Neutrophil (primary cell): ENCODE data around the gene EDAR.

Source experiments
- H3K27ac ChIP-seq: fragments of 200-600 bp; sonication (generic); 2 replicates; pipeline ENCODE4 v1.5.1; 2016; ENCODE audit warnings: mild to moderate bottlenecking, moderate library complexity
- H3K27me3 ChIP-seq: fragments of 200-600 bp; sonication (generic); 2 replicates; pipeline ENCODE4 v1.6.0; 2016; ENCODE audit warnings: mild to moderate bottlenecking
- H3K36me3 ChIP-seq: fragments of 200-600 bp; sonication (generic); 2 replicates; pipeline ENCODE4 v1.5.1; 2017
- H3K4me1 ChIP-seq, 2 experiments: fragments of 200-600 bp in 1 of 2; sonication (generic) in 1 of 2; 1 replicate in 1 of 2; 2 replicates in 1 of 2; pipeline versions ENCODE4 v1.5.1 to v1.6.1; 2013 to 2016; ENCODE audit warnings: low read depth in 1 of 2, low read length in 1 of 2, mild to moderate bottlenecking in 1 of 2, moderate library complexity in 1 of 2; ENCODE audit not compliant: control insufficient read depth in 1 of 2, insufficient read depth in 1 of 2
- H3K4me3 ChIP-seq, 2 experiments: fragments of 200-600 bp in 1 of 2; sonication (generic) in 1 of 2; 1 replicate in 1 of 2; 2 replicates in 1 of 2; pipeline ENCODE4 v1.5.1; 2013 to 2016; ENCODE audit warnings: low read depth in 1 of 2, low read length in 1 of 2, mild to moderate bottlenecking in 1 of 2, moderate library complexity in 1 of 2
- H3K9me3 ChIP-seq: fragments of 200-600 bp; sonication (generic); 2 replicates; pipeline ENCODE4 v1.5.1; 2016
- CTCF ChIP-seq: fragments of 200-600 bp; sonication (generic); IDR thresholded peaks from 2 replicates; pipeline ENCODE4 v1.5.1; 2016; ENCODE audit warnings: antibody characterized with exemption

The EDAR gene

GRCh38 chr2:108972663-108973062, 16.4 kb downstream of the EDAR start:
- Histone ChIP-seq H3K4me1 (no peaks in the 10 kb centered on the region), H3K9me3 (no peaks in the 10 kb centered on the region), H3K4me3 (no peak overlapping the region), H3K27ac (no peak overlapping the region), H3K36me3 (no peaks in the 10 kb centered on the region), H3K27me3 (no peaks in the 10 kb centered on the region)
- no peak for TF ChIP-seq CTCF

GRCh38 chr2:108971661-108972566, 17.1 kb downstream of the EDAR start:
- Histone ChIP-seq H3K36me3 (no peaks in the 10 kb centered on the region), H3K4me1 (no peaks in the 10 kb centered on the region)
- no peak for TF ChIP-seq CTCF

GRCh38 chr2:108970369-108970768, 18.7 kb downstream of the EDAR start:
- Histone ChIP-seq H3K4me3 (no peak overlapping the region), H3K27ac (no peak overlapping the region), H3K36me3 (no peaks in the 10 kb centered on the region), H3K4me1 (no peaks in the 10 kb centered on the region), H3K9me3 (no peaks in the 10 kb centered on the region), H3K27me3 (no peaks in the 10 kb centered on the region)
- TF ChIP-seq CTCF = no peak

More at GRCh38 chr2:108971661-108972566, 17.1 kb downstream of the EDAR start:
- no peaks in the 10 kb centered on the region for H3K27me3 ChIP-seq
- H3K4me3 ChIP-seq = no peak overlapping the region
- H3K9me3 ChIP-seq = no peaks in the 10 kb centered on the region
- no peak overlapping the region for H3K27ac ChIP-seq

- H3K36me3 ChIP-seq = no peaks in the 10 kb centered on the region
- H3K4me3 ChIP-seq = no peak overlapping the region
- H3K4me1 ChIP-seq = no peaks in the 10 kb centered on the region
- H3K9me3 ChIP-seq = no peaks in the 10 kb centered on the region
- H3K27me3 ChIP-seq = no peaks in the 10 kb centered on the region
- no peak overlapping the region for H3K27ac ChIP-seq
- TF ChIP-seq CTCF = no peak
Measured at GRCh38 chr2:108969856-108970255, 19.2 kb downstream of the EDAR start.

- Histone ChIP-seq H3K27me3 (no peaks in the 10 kb centered on the region), H3K27ac (no peak overlapping the region), H3K9me3 (no peaks in the 10 kb centered on the region), H3K4me1 (no peaks in the 10 kb centered on the region), H3K36me3 (no peaks in the 10 kb centered on the region), H3K4me3 (no peak overlapping the region)
- no peak for TF ChIP-seq CTCF
Measured at GRCh38 chr2:108968619-108969018, 20.4 kb downstream of the EDAR start.
